Activated CD8-positive, alpha-beta T cell treated with anti-CD3 and anti-CD28 coated beads for 36 hours (primary cell): ENCODE data around the gene ANKRD13D. TPM values are rescaled to one million over a fixed set of nuclear protein-coding genes. Genes with fewer than 3 reads are reported as not detected.

Experiments
- ATAC-seq: fragments of 200-7000 bp; cut with Tn5 transposase; one replicate; pipeline ENCODE4 v1.10.0; 2021; ENCODE audit warnings: mild to moderate bottlenecking, moderate library complexity
- CTCF ChIA-PET: fragments of 350-600 bp; sonication (Branson Sonifier 250); formaldehyde crosslinking; loops from one replicate; lab custom pipeline; 2021; ENCODE audit warnings: antibody characterized with exemption; lab: Charles Lee
- POLR2A ChIA-PET: fragments of 350-600 bp; sonication (Branson Sonifier 250); formaldehyde crosslinking; loops from one replicate; lab custom pipeline; 2021; ENCODE audit warnings: antibody characterized with exemption; lab: Charles Lee
- DNase-seq: peaks from one replicate; pipeline ENCODE4 v3.0.0-alpha.2; 2020
- H3K27ac Mint-ChIP-seq: one replicate; pipeline ENCODE4 v1.8.0; 2021; ENCODE audit warnings: mild to moderate bottlenecking, mixed read lengths
- H3K27me3 Mint-ChIP-seq: one replicate; pipeline ENCODE4 v1.8.0; 2021; ENCODE audit warnings: mixed read lengths
- H3K36me3 Mint-ChIP-seq: one replicate; pipeline ENCODE4 v1.8.0; 2021; ENCODE audit warnings: low read depth, mixed read lengths
- H3K4me1 Mint-ChIP-seq: one replicate; pipeline ENCODE4 v1.8.0; 2021; ENCODE audit warnings: low read depth, mixed read lengths
- H3K4me3 Mint-ChIP-seq: one replicate; pipeline ENCODE4 v1.8.0; 2021; ENCODE audit warnings: mild to moderate bottlenecking, moderate library complexity, mixed read lengths
- H3K9me3 Mint-ChIP-seq: one replicate; pipeline ENCODE4 v1.8.0; 2021; ENCODE audit warnings: mixed read lengths
- intact Hi-C: fragments of 100-400 bp; cut with micrococcal nuclease; formaldehyde crosslinking; loops from one replicate; pipeline ENCODE4 v1.10.0; 2022
- total RNA-seq, 2 experiments: library from RNA; stranded (reverse); gene quantifications; one replicate each; pipeline ENCODE4 v1.2.3, GENCODE V29; 2021
- TF ChIP-seq, protein P1 (sequence below): fragments of 200-600 bp; IDR thresholded peaks from one replicate; pipeline ENCODE4 v1.8.0; 2022; ENCODE audit warnings: antibody characterized with exemption, mild to moderate bottlenecking

Gene ANKRD13D
- total RNA-seq, 2 experiments from 2014 or later, result 75.4 to 78.7 TPM

DNA sequence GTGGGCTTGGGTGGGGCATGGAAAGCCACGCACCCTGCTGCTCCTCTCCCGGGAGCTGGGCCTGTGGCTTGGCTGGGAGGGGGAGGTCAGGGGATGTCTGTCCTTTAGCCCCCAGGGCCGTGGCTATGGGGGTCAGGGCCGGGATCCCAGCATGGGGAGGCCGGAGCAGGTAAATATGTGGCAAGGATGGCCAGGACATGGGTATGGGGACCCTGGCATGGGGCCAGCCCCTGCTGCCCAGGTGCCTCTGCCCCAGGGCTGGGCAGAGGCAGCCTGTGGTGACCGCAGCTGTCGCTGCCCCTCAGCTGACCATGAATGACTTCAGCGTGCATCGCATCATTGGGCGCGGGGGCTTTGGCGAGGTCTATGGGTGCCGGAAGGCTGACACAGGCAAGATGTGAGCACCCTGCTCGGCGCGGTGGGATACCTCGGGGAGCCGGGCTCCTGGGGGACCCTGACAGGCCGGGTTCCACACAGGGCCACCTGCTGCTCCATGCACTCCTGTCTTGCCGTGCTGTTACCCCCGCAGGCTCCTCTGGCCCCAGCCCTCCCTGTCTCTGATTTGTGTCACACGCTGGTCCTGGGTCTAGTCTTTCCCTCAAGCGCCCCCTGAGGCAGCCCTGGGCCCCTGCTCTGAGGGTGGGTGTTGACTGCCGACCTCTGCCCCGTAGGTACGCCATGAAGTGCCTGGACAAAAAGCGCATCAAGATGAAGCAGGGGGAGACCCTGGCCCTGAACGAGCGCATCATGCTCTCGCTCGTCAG, 8.1 kb upstream of the ANKRD13D start:
- no peak overlapping the region for H3K27ac Mint-ChIP-seq
- CTCF ChIA-PET, result interaction anchor here (1.9 kb wide), 1 partner anchor 19 kb away, joined by 7 read pairs; no protein-coding TSS in a partner anchor

DNA sequence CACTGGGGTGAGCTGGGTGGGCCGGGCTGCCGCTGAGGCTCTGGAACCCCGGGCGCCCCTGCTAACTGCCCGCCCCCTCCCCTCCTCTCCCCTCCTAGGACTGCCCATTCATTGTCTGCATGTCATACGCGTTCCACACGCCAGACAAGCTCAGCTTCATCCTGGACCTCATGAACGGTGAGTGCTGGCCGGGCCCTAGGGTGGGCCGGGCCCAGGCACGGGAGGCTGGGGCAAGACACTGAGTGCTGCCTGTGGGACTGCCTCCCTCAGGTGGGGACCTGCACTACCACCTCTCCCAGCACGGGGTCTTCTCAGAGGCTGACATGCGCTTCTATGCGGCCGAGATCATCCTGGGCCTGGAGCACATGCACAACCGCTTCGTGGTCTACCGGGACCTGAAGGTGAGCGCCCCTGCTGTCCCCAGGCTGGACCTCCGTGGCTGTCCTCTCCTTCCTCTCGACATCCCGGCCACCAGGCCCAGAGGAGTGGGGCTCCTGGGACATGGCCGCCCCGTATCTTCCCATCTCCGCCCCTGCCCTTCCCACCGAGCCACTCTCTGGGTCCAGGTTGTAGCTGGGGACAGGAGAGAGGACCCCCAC, 7.5 kb upstream of the ANKRD13D start:
- no peak for DNase-seq
- Mint-ChIP-seq H3K36me3 (peaks cover 60% of the 10 kb centered on the region), H3K27me3 (no peaks in the 10 kb centered on the region), H3K4me3 (no peak overlapping the region), H3K4me1 (peaks cover 34% of the 10 kb centered on the region), H3K27ac (peak overlapping the region; percentile 38), H3K9me3 (no peaks in the 10 kb centered on the region)
- no peak for ATAC-seq
- TF ChIP-seq, protein P1, sequence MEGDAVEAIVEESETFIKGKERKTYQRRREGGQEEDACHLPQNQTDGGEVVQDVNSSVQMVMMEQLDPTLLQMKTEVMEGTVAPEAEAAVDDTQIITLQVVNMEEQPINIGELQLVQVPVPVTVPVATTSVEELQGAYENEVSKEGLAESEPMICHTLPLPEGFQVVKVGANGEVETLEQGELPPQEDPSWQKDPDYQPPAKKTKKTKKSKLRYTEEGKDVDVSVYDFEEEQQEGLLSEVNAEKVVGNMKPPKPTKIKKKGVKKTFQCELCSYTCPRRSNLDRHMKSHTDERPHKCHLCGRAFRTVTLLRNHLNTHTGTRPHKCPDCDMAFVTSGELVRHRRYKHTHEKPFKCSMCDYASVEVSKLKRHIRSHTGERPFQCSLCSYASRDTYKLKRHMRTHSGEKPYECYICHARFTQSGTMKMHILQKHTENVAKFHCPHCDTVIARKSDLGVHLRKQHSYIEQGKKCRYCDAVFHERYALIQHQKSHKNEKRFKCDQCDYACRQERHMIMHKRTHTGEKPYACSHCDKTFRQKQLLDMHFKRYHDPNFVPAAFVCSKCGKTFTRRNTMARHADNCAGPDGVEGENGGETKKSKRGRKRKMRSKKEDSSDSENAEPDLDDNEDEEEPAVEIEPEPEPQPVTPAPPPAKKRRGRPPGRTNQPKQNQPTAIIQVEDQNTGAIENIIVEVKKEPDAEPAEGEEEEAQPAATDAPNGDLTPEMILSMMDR, result no peak
- ChIA-PET CTCF (no interaction called here), POLR2A (interaction anchor here (0.6 to 9.3 kb wide), 4 partner anchors 12 to 59 kb away, joined by 3 to 89 read pairs (median 4); partner anchors contain the start of gene GRK2)
- intact Hi-C loops, result no loop called here

More for the DNA sequence above, 8.1 kb upstream of the ANKRD13D start:
- TF ChIP-seq, protein P1, result no peak
- ATAC-seq (no peak), DNase-seq (no peak)
- Mint-ChIP-seq H3K36me3 (peaks cover 60% of the 10 kb centered on the region), H3K4me3 (no peak overlapping the region), H3K27me3 (no peaks in the 10 kb centered on the region), H3K9me3 (no peaks in the 10 kb centered on the region), H3K4me1 (peaks cover 35% of the 10 kb centered on the region)
- intact Hi-C loops, result no loop called here
- POLR2A ChIA-PET, result interaction anchor here (0.6 to 19.8 kb wide), 4 partner anchors 10 to 60 kb away, joined by 3 to 308 read pairs (median 46); partner anchors contain the start of genes ANKRD13D and GRK2

DNA sequence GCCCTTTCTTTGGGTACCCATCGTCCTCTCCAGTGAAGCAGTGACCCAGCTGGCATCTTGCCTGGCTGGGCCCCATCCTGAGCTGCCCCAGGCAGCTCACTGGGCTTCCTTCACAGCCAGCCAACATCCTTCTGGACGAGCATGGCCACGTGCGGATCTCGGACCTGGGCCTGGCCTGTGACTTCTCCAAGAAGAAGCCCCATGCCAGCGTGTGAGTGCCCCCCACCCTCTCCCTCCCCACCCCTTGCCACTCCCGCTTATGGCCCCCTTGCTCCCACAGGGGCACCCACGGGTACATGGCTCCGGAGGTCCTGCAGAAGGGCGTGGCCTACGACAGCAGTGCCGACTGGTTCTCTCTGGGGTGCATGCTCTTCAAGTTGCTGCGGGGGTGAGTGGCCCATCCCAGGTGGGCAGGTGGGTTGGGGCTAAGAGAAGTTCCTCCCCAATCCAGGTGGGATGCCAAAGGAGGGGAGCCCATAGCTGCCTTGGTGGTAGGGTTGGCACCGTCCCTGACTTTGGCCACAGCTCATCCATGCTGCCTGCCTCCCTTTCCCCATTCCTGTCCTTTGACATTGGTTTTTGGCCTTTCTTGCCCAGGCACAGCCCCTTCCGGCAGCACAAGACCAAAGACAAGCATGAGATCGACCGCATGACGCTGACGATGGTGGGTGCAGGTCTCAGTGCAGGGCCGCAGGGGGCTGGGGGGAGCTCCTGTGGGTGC, 6.8 kb upstream of the ANKRD13D start:
- ChIA-PET CTCF (interaction anchor here (1.5 to 2.6 kb wide), 3 partner anchors 10 to 70 kb away, joined by 5 to 11 read pairs (median 5); no protein-coding TSS in a partner anchor), POLR2A (interaction anchor here (0.8 to 9.3 kb wide), 6 partner anchors 8 to 43 kb away, joined by 3 to 89 read pairs (median 4); partner anchors contain the start of gene GRK2)
- DNase-seq, result no peak
- Mint-ChIP-seq H3K36me3 (peaks cover 60% of the 10 kb centered on the region), H3K4me1 (peaks cover 39% of the 10 kb centered on the region), H3K4me3 (no peak overlapping the region), H3K27me3 (no peaks in the 10 kb centered on the region), H3K9me3 (no peaks in the 10 kb centered on the region), H3K27ac (peak overlapping the region; percentile 76)
- intact Hi-C loops, result no loop called here
- ATAC-seq, result no peak
- TF ChIP-seq, protein P1, result no peak

DNA sequence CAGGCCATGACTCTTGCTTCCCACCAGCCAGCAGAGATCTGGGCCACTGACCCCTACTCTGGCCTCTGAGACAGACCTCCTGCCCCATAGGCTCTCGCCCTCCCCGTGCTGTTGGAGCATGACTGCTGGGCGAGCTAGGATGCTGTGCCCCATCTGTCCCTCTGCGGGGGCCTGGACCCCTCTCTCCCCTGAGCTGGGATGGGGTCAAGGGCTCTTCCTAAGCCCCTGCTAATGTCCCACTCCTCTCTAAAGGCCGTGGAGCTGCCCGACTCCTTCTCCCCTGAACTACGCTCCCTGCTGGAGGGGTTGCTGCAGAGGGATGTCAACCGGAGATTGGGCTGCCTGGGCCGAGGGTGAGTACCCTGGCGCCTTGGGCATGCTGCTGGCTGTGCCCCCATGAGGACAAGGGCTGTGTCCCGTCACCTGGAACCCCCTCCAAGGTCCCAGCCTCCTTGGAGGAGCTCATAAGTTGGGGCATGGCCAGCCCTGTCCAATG, 6.2 kb upstream of the ANKRD13D start:
- peaks cover 60% of the 10 kb centered on the region for H3K36me3 Mint-ChIP-seq
- no peak for ATAC-seq
- H3K4me1 Mint-ChIP-seq, result peaks cover 40% of the 10 kb centered on the region
- H3K27me3 Mint-ChIP-seq, result no peaks in the 10 kb centered on the region
- ChIA-PET POLR2A (interaction anchor here (0.7 to 9.3 kb wide), 9 partner anchors 8 to 154 kb away, joined by 3 to 89 read pairs (median 3); partner anchors contain the start of genes GRK2 and SSH3), CTCF (interaction anchor here (1.2 to 2.6 kb wide), 4 partner anchors 10 to 69 kb away, joined by 3 to 11 read pairs (median 5); no protein-coding TSS in a partner anchor)
- TF ChIP-seq, protein P1, result no peak
- H3K27ac Mint-ChIP-seq, result peak overlapping the region; percentile 76
- no peak for DNase-seq
- H3K9me3 Mint-ChIP-seq, result no peaks in the 10 kb centered on the region
- H3K4me3 Mint-ChIP-seq, result no peak overlapping the region
- intact Hi-C loops, result no loop called here
